Measurements from ENCODE around the gene ACR. TPM values are rescaled to one million over a fixed set of nuclear protein-coding genes. Genes with fewer than 3 reads are reported as not detected.

ACR gene
- total and polyA plus RNA-seq, 2 of the 8 experiments (the other 6 are each of a cell fraction or from before 2014, with no cell fraction given), result 0.56 TPM; not detected in 1

DNA sequence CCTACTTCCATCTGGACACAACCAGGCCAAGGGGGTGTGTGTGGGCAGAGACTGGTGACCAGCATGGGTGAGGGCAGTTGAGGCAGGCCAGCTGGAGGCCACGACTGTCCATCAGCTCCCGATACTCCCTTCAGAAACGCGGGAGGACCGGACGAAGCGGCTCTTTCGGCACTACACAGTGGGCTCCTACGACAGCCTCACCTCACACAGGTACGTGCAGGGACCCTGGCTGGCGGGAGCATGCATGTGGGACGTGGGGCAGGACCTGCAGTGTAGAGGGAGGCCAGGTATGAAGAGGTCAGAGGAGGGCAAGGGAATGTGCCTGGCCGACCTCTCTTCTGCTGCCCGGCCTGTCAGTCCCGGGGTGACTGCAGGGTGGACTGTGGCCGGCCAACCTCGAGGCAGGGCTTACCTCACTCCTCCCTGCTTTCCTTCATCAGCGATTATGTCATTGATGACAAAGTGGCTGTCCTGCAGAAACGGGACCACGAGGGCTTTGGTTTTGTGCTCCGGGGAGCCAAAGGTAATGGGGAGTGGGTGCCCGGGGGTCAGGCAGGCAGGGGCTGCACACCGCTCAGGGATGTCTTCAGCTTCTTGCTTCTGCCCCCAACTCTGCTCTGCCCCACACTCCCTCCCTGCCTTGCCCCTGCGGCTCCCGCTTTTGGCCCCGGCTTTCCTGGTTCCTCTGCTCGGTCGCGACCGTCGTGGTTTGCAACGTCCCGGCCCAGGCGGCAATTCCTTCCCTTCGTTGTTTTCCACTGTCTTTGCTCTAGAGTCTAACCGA is 34.1 kb upstream of the ACR start:
- Histone ChIP-seq H3K18ac (ENCODE audit: extremely low read depth, low read length) (no peak overlapping the region), H2BK15ac (ENCODE audit: low read length) (no peak overlapping the region), H2BK120ac (replicated peaks; ENCODE audit: low read depth, low read length) (no peak overlapping the region), H2AK5ac (ENCODE audit: low read depth, low read length) (no peak overlapping the region), H3K4me3 (ENCODE audit: extremely low read depth in 1 of 4, insufficient read depth in 2 of 4, low read depth in 3 of 4, low read length in 4 of 4) (no peak overlapping the region), H3K4me1 (replicated peaks in 1 of 4; ENCODE audit: control insufficient read depth in 3 of 4, insufficient read depth in 4 of 4, low read length in 3 of 4) (peaks cover 0 to 11% (median 3%) of the 10 kb centered on the region in 4 experiments; a peak in 4 of 7 replicates), H3K56ac (replicated peaks; ENCODE audit: insufficient read length, low read depth, low read length) (no peak overlapping the region), H2AFZ (ENCODE audit: low read length) (no peak overlapping the region), H2BK12ac (ENCODE audit: low read depth, low read length) (no peak overlapping the region), H3K4ac (replicated peaks; ENCODE audit: insufficient read length, low read depth, low read length) (no peak overlapping the region), H3K27me3 (replicated peaks in 1 of 4; ENCODE audit: control insufficient read depth in 3 of 4, extremely low read depth in 1 of 4, insufficient read depth in 3 of 4, low read length in 3 of 4) (peaks cover 0 to 4% (median 0%) of the 10 kb centered on the region in 4 experiments; a peak in 1 of 7 replicates), H3K23me2 (ENCODE audit: low read depth, low read length) (peaks cover 2% of the 10 kb centered on the region; the same call in 1 of the 2 replicates), H3K79me2 (ENCODE audit: control insufficient read depth in 1 of 2, insufficient read depth in 2 of 2, low read length in 2 of 2) (no peaks in the 10 kb centered on the region), H3K9ac (replicated peaks in 1 of 4; ENCODE audit: extremely low read depth in 1 of 4, low read depth in 3 of 4, low read length in 3 of 4) (no peak overlapping the region), H4K91ac (replicated peaks; ENCODE audit: insufficient read length, low read length) (no peak overlapping the region), H3K4me2 (ENCODE audit: insufficient read depth in 1 of 2, low read depth in 2 of 2, low read length in 2 of 2) (no peak overlapping the region), H4K5ac (ENCODE audit: insufficient read length, low read depth, low read length) (no peak overlapping the region), H3K14ac (ENCODE audit: insufficient read length) (no peak overlapping the region), H4K20me1 (replicated peaks in 1 of 2; ENCODE audit: control insufficient read depth in 1 of 2, insufficient read depth in 2 of 2, low read length in 2 of 2) (peaks cover 3 to 25% of the 10 kb centered on the region in 2 experiments), H3K9me3 (ENCODE audit: insufficient read depth in 2 of 2, low read depth in 1 of 2, low read length in 1 of 2) (no peaks in the 10 kb centered on the region), H3K23ac (ENCODE audit: insufficient read length) (no peak overlapping the region), H4K8ac (ENCODE audit: extremely low read depth, insufficient read depth, low read length) (no peak overlapping the region), H3K36me3 (ENCODE audit: control insufficient read depth in 2 of 4, insufficient read depth in 4 of 4, low read length in 3 of 4) (no peaks in the 10 kb centered on the region), H3K79me1 (ENCODE audit: low read depth, low read length) (no peaks in the 10 kb centered on the region), H2BK20ac (ENCODE audit: low read length) (no peak overlapping the region), H3K27ac (ENCODE audit: low read depth, low read length) (no peak overlapping the region), H2BK5ac (ENCODE audit: low read depth, low read length) (no peak overlapping the region)
- ChIA-PET POLR2A (ENCODE audit: partially characterized antibody) (interaction anchor here (1.3 kb wide), 1 partner anchor 62 kb away, joined by 3 read pairs; no protein-coding TSS in a partner anchor), CTCF (ENCODE audit: partially characterized antibody) (interaction anchor here (0.9 to 2.7 kb wide), 9 partner anchors 8 to 98 kb away, joined by 3 to 14 read pairs (median 5); partner anchors contain the start of gene ARSA)
- FAIRE-seq, result no peak
- no peak for DNase-seq (ENCODE audit: low read depth in 1 of 2, low spot score in 2 of 2)
- WGBS, 2 experiments (ENCODE audit: extremely low coverage in 1 of 2, insufficient coverage in 1 of 2, insufficient read length in 1 of 2, insufficient replicate concordance in 2 of 2, low coverage in 1 of 2, low lambda C conversion rate in 2 of 2, missing lambda C conversion rate in 1 of 2), result 84% methylated on average over 32 of the region's 36 CpGs; no CpG with 5 or more reads in 1 of the 2 experiments
- TF ChIP-seq, protein P1, sequence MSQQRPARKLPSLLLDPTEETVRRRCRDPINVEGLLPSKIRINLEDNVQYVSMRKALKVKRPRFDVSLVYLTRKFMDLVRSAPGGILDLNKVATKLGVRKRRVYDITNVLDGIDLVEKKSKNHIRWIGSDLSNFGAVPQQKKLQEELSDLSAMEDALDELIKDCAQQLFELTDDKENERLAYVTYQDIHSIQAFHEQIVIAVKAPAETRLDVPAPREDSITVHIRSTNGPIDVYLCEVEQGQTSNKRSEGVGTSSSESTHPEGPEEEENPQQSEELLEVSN (IDR thresholded peaks at IDR 0.05), result no peak
- no peak for TF ChIP-seq PHF8 (conservative IDR thresholded peaks at IDR 0.05; ENCODE audit: low read depth, low read length)
- no peak for TF ChIP-seq CTBP2 (IDR thresholded peaks at IDR 0.05; ENCODE audit: borderline replicate concordance, insufficient read depth, insufficient read length, low read length)
- TF ChIP-seq TBP (IDR thresholded peaks at IDR 0.05; ENCODE audit: low read depth, low read length), result no peak
- no peak for TF ChIP-seq TCF12 (IDR thresholded peaks at IDR 0.05; ENCODE audit: low read depth, low read length)
- no peak for TF ChIP-seq SIN3A (conservative IDR thresholded peaks at IDR 0.05 in 1 of 2, IDR thresholded peaks at IDR 0.05 in 1 of 2; ENCODE audit: low read depth in 1 of 2, low read length in 2 of 2)
- no peak for TF ChIP-seq SP1 (IDR thresholded peaks at IDR 0.05; ENCODE audit: low read depth, low read length)
- no peak for TF ChIP-seq SIRT6 (IDR thresholded peaks at IDR 0.05; ENCODE audit: low read length)
- no peak for TF ChIP-seq SIX5 (IDR thresholded peaks at IDR 0.05; ENCODE audit: low read depth, low read length)
- TF ChIP-seq KDM5A (IDR thresholded peaks at IDR 0.05; ENCODE audit: low read length), result no peak
- TF ChIP-seq, protein P2, sequence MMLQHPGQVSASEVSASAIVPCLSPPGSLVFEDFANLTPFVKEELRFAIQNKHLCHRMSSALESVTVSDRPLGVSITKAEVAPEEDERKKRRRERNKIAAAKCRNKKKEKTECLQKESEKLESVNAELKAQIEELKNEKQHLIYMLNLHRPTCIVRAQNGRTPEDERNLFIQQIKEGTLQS (IDR thresholded peaks at IDR 0.05; ENCODE audit: insufficient read depth, low read depth, low read length), result no peak

Measured in H1 (cell line).